Endothelial cell (in vitro differentiated cells): Measurements from ENCODE around the gene SURF1. TPM values are rescaled to one million over a fixed set of nuclear protein-coding genes. Genes with fewer than 3 reads are reported as not detected.

Experiments
- DNase-seq: peaks from one replicate; pipeline ENCODE4 v3.0.0; 2021; ENCODE audit warnings: low spot score
- H3K27ac Mint-ChIP-seq: one replicate; pipeline ENCODE4 v1.8.0; 2021; ENCODE audit warnings: mixed read lengths, inconsistent platforms; ENCODE audit not compliant: unreplicated experiment
- H3K27me3 Mint-ChIP-seq: one replicate; pipeline ENCODE4 v1.8.0; 2021; ENCODE audit warnings: mild to moderate bottlenecking, moderate library complexity, mixed read lengths, inconsistent platforms; ENCODE audit not compliant: unreplicated experiment
- H3K36me3 Mint-ChIP-seq: one replicate; pipeline ENCODE4 v1.8.0; 2021; ENCODE audit warnings: mild to moderate bottlenecking, low read depth, mixed read lengths, inconsistent platforms; ENCODE audit not compliant: unreplicated experiment
- H3K4me1 Mint-ChIP-seq: one replicate; pipeline ENCODE4 v1.8.0; 2021; ENCODE audit warnings: mild to moderate bottlenecking, mixed read lengths, inconsistent platforms; ENCODE audit not compliant: unreplicated experiment
- H3K4me3 Mint-ChIP-seq: one replicate; pipeline ENCODE4 v1.8.0; 2021; ENCODE audit warnings: mild to moderate bottlenecking, mixed read lengths, inconsistent platforms; ENCODE audit not compliant: unreplicated experiment
- H3K9me3 Mint-ChIP-seq: one replicate; pipeline ENCODE4 v1.8.0; 2021; ENCODE audit warnings: mixed read lengths, inconsistent platforms; ENCODE audit not compliant: unreplicated experiment
- CTCF ChIP-seq: fragments of 200-600 bp; sonication (generic); IDR thresholded peaks from one replicate; pipeline ENCODE4 v1.5.0; 2021; ENCODE audit warnings: antibody characterized with exemption; ENCODE audit not compliant: unreplicated experiment
- total RNA-seq: library from RNA; stranded (reverse); fragmentation: NEBNext Ultra II Directional; extraction: Animal tissue kit (Norgen Biotek cat#: 25700); gene quantifications from one replicate; pipeline ENCODE4 v1.2.1, GENCODE V29; 2021; ENCODE audit not compliant: unreplicated experiment

SURF1 gene
- total RNA-seq, 1 donor from 2014 or later, result 36.2 TPM

DNA sequence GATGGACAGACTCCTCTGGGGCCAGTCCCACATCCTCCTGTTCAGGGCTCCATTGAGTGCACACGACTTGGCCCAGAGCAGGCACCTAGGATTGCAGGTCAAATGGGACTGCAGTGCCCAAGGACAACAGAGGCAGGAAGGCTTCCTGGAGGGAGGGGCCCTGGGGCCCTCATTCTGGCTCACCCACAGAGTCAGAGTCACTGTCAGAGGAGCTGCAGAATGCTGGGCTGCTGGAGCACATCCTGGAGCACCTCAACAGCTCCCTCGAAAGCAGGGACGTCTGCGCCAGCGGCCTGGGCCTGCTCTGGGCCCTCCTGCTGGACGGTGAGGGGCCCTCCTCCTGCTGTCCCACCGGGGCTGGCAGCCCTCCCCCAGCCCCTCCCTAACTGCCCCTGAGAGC lies 46.4 kb upstream of the SURF1 start:
- no peak for TF ChIP-seq CTCF
- Mint-ChIP-seq H3K36me3 (peaks cover 25% of the 10 kb centered on the region), H3K4me1 (no peaks in the 10 kb centered on the region), H3K9me3 (no peaks in the 10 kb centered on the region), H3K27ac (no peak overlapping the region), H3K4me3 (no peak overlapping the region), H3K27me3 (peaks cover 7% of the 10 kb centered on the region)
- DNase-seq, result no peak

GRCh38 chr9:133401588-133401987 lies 45.3 kb upstream of the SURF1 start:
- H3K4me3 Mint-ChIP-seq, result no peak overlapping the region
- no peak for DNase-seq
- H3K4me1 Mint-ChIP-seq, result no peaks in the 10 kb centered on the region
- H3K9me3 Mint-ChIP-seq, result no peaks in the 10 kb centered on the region
- H3K36me3 Mint-ChIP-seq, result peaks cover 20% of the 10 kb centered on the region
- TF ChIP-seq CTCF, result no peak
- H3K27me3 Mint-ChIP-seq, result peaks cover 7% of the 10 kb centered on the region
- no peak overlapping the region for H3K27ac Mint-ChIP-seq

GRCh38 chr9:133400292-133400691 lies 44.0 kb upstream of the SURF1 start:
- H3K4me1 Mint-ChIP-seq, result no peaks in the 10 kb centered on the region
- H3K27me3 Mint-ChIP-seq, result peaks cover 10% of the 10 kb centered on the region
- H3K27ac Mint-ChIP-seq, result no peak overlapping the region
- H3K9me3 Mint-ChIP-seq, result no peaks in the 10 kb centered on the region
- H3K36me3 Mint-ChIP-seq, result peaks cover 8% of the 10 kb centered on the region
- no peak for DNase-seq
- no peak for TF ChIP-seq CTCF
- H3K4me3 Mint-ChIP-seq, result no peak overlapping the region

DNA sequence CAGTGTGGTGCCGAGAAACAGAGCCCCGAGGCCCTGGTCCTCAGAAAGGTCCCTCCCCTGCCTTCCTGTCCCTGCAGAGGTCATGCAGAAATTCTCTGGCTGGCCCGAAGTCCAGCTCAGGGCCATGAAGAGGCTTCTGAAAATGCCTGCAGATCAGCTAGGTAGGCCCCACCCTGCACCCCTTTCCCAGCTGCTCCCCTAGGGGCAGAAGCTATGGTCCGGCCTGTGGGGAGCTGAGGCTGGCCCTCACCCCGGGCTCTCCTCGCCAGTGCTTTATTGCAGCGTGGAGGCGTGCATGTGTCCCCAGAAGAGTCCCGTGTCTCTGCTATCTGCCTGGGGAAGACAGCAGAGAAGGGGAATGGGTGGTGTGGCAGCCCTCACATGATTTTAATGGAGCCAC lies 41.6 kb upstream of the SURF1 start:
- no peak overlapping the region for H3K27ac Mint-ChIP-seq
- TF ChIP-seq CTCF, result no peak
- no peaks in the 10 kb centered on the region for H3K36me3 Mint-ChIP-seq
- H3K9me3 Mint-ChIP-seq, result no peaks in the 10 kb centered on the region
- H3K4me1 Mint-ChIP-seq, result no peaks in the 10 kb centered on the region
- no peak for DNase-seq
- no peak overlapping the region for H3K4me3 Mint-ChIP-seq
- peaks cover 8% of the 10 kb centered on the region for H3K27me3 Mint-ChIP-seq

GRCh38 chr9:133397370-133397769 lies 41.1 kb upstream of the SURF1 start:
- Mint-ChIP-seq H3K9me3 (no peaks in the 10 kb centered on the region), H3K27ac (no peak overlapping the region), H3K4me1 (no peaks in the 10 kb centered on the region), H3K36me3 (no peaks in the 10 kb centered on the region), H3K27me3 (peaks cover 8% of the 10 kb centered on the region), H3K4me3 (no peak overlapping the region)
- DNase-seq, result no peak
- no peak for TF ChIP-seq CTCF
